ENCODE measurements around the gene SUN5. TPM values are rescaled to one million over a fixed set of nuclear protein-coding genes. Genes with fewer than 3 reads are reported as not detected.

SUN5 gene
- total and polyA plus RNA-seq, 2 of the 8 experiments (the other 6 are each of a cell fraction or from before 2014, with no cell fraction given), result not detected

GRCh38 chr20:33023439-33024242 lies 19.4 kb upstream of the SUN5 start (continued):
- TF ChIP-seq CHD7 (IDR thresholded peaks at IDR 0.05; ENCODE audit: insufficient replicate concordance, low read length) (no peak), SIX5 (IDR thresholded peaks at IDR 0.05; ENCODE audit: low read depth, low read length) (no peak), SP1 (IDR thresholded peaks at IDR 0.05; ENCODE audit: low read depth, low read length) (no peak), SAP30 (IDR thresholded peaks at IDR 0.05; ENCODE audit: insufficient read depth, insufficient replicate concordance, low read length) (no peak), ZNF274 (IDR thresholded peaks at IDR 0.05; ENCODE audit: borderline replicate concordance, extremely low read depth, low read length) (no peak)
